Brain microvascular endothelial cell (primary cell): Measurements from ENCODE around the gene UGGT2.
A peak's percentile ranks its signal among the peaks of the same experiment; 100 is the strongest.

Experiments
- DNase-seq: peaks from one replicate; pipeline ENCODE4 v3.0.0-alpha.2; 2020
- H3K27ac ChIP-seq: fragments of 250-450 bp; sonication (Bioruptor Pico); 2 replicates; pipeline ENCODE4 v1.5.1; 2020; ENCODE audit warnings: mild to moderate bottlenecking, moderate library complexity
- H3K27me3 ChIP-seq: fragments of 250-450 bp; sonication (Bioruptor Pico); replicated peaks from 2 replicates; pipeline ENCODE4 v1.5.1; 2020; ENCODE audit warnings: mild to moderate bottlenecking
- H3K36me3 ChIP-seq: fragments of 250-450 bp; sonication (Bioruptor Pico); replicated peaks from 2 replicates; pipeline ENCODE4 v1.5.1; 2020; ENCODE audit warnings: mild to moderate bottlenecking
- H3K4me3 ChIP-seq: 2 replicates; pipeline ENCODE4 v1.5.1; 2011; ENCODE audit warnings: low read depth, mild to moderate bottlenecking, control low read depth, low read length, moderate library complexity
- in situ Hi-C: cut with HindIII; loops from 2 replicates; pipeline ENCODE4 v1.10.0; 2017; ENCODE audit warnings: low sequenced_read_pairs, low pct_ligation_motif_present
- TF ChIP-seq, protein P1 (sequence below): IDR thresholded peaks from 2 replicates; pipeline ENCODE4 v1.5.1; 2011; ENCODE audit warnings: low read depth, mild to moderate bottlenecking, moderate library complexity, low read length, control low read depth, inconsistent platforms; ENCODE audit errors: missing control alignments

UGGT2 gene

GRCh38 chr13:96025283-96025682 is 27.9 kb downstream of the UGGT2 start:
- Histone ChIP-seq H3K4me3 (no peak overlapping the region), H3K27me3 (no peaks in the 10 kb centered on the region), H3K27ac (no peak overlapping the region), H3K36me3 (no peaks in the 10 kb centered on the region)
- DNase-seq, result no peak
- TF ChIP-seq, protein P1, sequence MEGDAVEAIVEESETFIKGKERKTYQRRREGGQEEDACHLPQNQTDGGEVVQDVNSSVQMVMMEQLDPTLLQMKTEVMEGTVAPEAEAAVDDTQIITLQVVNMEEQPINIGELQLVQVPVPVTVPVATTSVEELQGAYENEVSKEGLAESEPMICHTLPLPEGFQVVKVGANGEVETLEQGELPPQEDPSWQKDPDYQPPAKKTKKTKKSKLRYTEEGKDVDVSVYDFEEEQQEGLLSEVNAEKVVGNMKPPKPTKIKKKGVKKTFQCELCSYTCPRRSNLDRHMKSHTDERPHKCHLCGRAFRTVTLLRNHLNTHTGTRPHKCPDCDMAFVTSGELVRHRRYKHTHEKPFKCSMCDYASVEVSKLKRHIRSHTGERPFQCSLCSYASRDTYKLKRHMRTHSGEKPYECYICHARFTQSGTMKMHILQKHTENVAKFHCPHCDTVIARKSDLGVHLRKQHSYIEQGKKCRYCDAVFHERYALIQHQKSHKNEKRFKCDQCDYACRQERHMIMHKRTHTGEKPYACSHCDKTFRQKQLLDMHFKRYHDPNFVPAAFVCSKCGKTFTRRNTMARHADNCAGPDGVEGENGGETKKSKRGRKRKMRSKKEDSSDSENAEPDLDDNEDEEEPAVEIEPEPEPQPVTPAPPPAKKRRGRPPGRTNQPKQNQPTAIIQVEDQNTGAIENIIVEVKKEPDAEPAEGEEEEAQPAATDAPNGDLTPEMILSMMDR, result no peak
- in situ Hi-C loops, result no loop called here

DNA sequence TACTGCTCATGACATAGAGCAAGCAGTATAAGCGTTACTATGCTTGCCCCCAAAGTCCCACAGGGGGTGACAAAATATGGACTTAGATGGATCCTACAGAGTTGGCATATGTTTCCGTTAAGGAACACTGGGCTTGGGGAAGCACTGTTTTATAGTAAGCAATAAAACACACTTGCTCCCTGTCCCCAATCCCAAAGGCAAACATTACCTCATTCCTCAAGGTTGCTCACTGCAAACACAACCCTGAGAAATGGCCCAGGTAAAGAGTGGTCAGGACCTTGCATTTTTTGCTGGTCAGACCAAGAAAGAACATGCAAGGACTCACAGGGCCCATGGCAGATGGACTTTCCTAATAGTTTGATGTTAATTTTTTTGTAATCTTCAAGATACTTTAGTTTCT is 32.3 kb downstream of the UGGT2 start:
- TF ChIP-seq, protein P1, result no peak
- Histone ChIP-seq H3K27me3 (no peaks in the 10 kb centered on the region), H3K36me3 (no peaks in the 10 kb centered on the region), H3K4me3 (no peak overlapping the region), H3K27ac (no peak overlapping the region)
- no peak for DNase-seq
- in situ Hi-C loops, result no loop called here

GRCh38 chr13:96020155-96020575 is 33.0 kb downstream of the UGGT2 start:
- TF ChIP-seq, protein P1, result peak; percentile 74
- Histone ChIP-seq H3K36me3 (no peaks in the 10 kb centered on the region), H3K27ac (no peak overlapping the region), H3K4me3 (no peak overlapping the region), H3K27me3 (no peaks in the 10 kb centered on the region)
- in situ Hi-C loops, result no loop called here
- peak; percentile 65 for DNase-seq

DNA sequence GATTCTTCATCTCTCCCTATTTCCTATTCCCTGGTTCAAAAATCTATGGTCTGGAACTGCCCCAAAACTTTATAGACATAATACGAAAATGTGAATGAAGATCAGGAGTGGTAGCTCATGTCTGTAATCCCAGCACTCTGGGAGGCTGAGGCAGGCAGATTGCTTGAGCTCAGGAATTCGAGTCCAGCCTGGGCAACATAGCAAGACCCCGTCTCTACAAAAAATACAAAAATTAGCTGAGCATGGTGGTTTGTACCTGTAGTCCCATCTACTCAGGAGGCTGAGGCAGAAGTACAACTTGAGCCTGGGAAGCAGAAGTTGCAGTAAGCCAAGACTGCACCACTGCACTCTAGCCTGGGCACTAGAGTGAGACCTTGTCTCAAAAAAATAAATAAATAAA is 35.1 kb downstream of the UGGT2 start:
- no peaks in the 10 kb centered on the region for H3K27me3 ChIP-seq
- in situ Hi-C loops, result no loop called here
- H3K27ac ChIP-seq, result no peak overlapping the region
- no peak overlapping the region for H3K4me3 ChIP-seq
- TF ChIP-seq, protein P1, result no peak
- no peaks in the 10 kb centered on the region for H3K36me3 ChIP-seq
- no peak for DNase-seq

- in situ Hi-C loops, result no loop called here
- no peak overlapping the region for H3K27ac ChIP-seq
- DNase-seq, result no peak
- H3K4me3 ChIP-seq, result no peak overlapping the region
- H3K36me3 ChIP-seq, result no peaks in the 10 kb centered on the region
- TF ChIP-seq, protein P1, result no peak
- no peaks in the 10 kb centered on the region for H3K27me3 ChIP-seq
Measured at GRCh38 chr13:96011291-96011872, 41.8 kb downstream of the UGGT2 start.

GRCh38 chr13:96003304-96003703 is 49.9 kb downstream of the UGGT2 start:
- Histone ChIP-seq H3K27ac (no peak overlapping the region), H3K36me3 (no peaks in the 10 kb centered on the region), H3K27me3 (no peaks in the 10 kb centered on the region), H3K4me3 (no peak overlapping the region)
- in situ Hi-C loops, result no loop called here
- no peak for DNase-seq
- TF ChIP-seq, protein P1, result peak; percentile 35
